GM18507 (cell line): Measurements from ENCODE around the gene ZNF521.

Source experiments
- DNase-seq: peaks from one replicate; pipeline ENCODE4 v3.0.0; 2011; ENCODE audit warnings: low read depth; ENCODE audit not compliant: insufficient read length; ENCODE audit errors: extremely low spot score
- FAIRE-seq: peaks from 2 replicates; lab custom pipeline; 2011; peaks lifted over from hg19 to GRCh38; lab: Jason Lieb, UNC

ZNF521 gene

DNA sequence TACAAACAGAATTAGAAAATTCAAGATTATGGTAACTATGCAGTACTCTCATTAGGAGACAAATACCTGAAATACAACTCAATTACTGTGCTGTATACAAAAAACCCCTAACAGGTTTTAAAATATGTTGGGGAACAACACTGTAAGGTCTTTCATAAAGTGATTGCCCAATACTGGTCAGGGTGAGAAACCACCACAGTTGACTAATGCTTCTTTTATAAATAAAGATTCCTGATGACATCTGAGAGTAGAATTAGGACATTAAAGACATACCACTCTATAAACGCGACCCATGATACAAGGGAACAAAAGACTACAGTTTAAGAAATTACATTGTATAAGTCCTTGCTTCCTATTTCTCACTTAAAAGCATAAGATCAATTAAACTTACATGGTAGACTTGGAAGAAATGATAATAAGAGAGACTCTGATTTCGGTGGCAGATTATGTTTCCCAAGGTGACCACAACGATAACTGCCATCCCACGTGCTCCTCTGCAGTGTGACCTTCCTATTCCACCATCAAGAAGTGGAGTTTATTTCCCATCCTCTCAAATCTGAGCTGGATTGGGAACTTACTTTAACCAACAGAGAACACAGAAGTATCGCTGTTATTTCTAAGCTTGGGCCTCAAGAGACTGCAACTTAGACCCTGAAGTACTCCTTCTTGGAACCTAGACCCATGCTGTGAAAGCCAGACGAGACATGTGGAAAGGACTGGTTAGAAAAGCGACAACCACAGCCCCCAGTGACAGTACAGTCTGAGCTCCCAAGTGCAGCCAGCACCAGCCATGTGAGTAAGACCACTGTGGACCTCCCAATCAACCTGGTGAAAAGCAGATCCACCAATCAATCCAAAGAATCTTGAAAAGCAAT is 52.3 kb downstream of the ZNF521 start:
- DNase-seq (no peak), FAIRE-seq (no peak)

DNA sequence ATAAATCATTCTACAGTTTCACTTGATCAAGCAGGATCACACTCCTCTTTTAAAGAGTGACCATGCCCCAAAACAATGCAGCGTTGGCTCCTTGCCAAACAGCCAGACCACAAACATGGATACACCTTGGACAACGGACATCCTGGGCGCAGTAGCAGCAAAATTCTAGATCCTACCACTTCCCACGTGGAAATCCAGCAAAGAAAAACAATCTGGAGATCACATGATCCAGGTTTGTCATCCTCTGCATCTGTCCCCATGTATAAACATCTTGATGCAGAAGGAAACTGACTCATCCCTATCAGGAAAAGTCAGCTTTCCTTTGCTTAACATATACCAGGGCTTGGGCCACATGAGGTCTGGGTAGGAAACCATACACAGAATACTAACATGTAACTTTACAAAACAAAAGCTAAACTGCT is 53.1 kb downstream of the ZNF521 start:
- no peak for DNase-seq
- no peak for FAIRE-seq

DNA sequence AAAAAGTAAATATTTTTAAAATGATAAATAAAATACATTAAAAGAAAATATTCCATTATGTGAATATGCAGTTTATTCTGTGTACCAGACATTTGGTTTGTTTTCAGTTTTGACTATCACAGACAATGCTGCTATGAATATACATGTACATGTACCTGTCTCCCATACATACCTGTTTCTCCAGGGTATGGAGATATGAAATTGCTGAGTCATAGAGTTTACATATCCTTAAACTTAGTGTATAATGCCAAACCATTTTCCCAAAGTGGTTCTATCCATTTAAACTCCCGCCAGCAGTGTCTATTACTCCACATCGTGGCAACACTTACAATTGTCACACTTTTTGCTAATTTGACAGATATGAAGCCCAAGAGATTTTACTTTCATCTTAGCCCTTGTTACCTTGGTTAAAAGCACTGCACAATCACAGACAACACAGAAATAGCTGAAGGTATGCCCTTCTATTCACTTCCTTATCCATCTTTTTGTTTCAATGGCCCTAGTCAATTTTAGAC is 56.3 kb downstream of the ZNF521 start:
- FAIRE-seq (no peak), DNase-seq (no peak)

DNA sequence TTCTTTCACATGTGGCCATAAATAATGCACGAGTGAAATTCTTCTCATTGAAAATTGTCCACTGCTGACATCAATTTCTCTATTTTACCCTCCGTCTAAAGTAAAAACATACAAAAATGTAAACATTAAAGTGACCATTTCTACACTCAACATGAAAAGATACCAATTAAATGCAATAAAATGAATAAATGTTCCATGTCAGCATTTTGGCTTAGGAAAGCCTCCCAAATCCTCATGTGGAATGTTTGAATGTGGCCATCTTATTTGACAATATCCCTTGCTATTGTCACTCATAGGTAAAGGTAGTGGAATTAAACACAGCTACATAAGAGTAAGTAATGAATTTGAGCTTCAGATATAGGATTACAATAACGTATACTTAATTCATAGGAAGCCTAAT is 60.8 kb downstream of the ZNF521 start:
- FAIRE-seq (no peak), DNase-seq (no peak)

DNA sequence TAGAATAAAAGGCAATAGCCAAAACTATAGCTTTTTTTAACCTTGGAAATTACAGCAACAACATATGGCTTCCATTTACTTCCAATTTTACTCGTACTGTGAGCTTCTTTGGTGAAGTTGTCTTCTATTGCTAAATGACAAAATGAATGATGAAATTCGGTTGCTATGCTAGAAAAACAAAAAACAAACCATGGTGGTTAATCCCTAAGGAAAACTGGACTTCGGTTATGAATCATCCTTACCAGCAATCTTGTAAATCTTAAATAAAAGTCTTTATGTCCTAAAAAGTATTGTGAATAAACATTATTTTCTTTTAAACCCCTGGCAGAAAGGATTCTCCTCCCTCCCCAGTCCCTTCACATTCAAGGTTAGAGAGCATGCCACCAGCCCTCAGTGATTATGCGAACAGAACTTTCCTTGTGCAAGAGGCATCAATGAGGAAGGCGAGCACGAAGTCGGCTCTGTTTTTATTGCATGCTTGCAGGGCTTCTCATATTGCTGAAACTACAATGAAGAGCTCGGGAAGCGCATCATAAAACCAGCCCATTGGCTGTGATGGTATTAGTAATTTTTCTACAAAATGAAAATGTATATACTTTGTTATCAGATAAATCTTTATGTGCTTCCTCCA is 62.9 kb downstream of the ZNF521 start:
- no peak for FAIRE-seq
- no peak for DNase-seq

DNA sequence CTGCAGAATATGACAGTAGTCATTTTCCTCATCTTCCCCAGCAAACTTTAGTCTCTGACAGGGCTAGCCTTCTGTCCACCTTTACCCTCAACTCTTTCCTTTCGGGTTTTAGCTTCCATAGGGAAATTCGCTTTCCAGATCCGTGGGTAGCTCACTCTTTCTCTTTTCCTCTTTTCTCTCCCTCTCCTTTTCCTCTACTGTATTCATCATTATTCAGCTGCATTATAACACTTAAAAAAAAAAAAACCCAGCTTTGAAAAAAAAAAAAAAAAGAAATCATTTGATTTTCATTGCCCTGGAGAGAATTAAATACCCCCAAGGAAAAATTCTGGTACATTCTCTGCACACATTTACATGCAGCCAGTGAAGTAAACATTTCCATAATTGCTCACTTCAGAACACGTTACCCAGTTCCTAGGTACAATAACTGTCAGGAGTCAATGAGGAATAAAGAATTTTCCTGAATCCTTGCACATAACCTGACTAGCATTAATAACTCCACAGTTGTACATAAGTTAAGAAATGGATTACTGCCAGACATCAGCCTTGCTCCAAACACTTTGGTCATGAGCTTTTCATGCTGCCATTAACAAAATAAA is 63.5 kb downstream of the ZNF521 start:
- FAIRE-seq = no peak
- DNase-seq = no peak

DNA sequence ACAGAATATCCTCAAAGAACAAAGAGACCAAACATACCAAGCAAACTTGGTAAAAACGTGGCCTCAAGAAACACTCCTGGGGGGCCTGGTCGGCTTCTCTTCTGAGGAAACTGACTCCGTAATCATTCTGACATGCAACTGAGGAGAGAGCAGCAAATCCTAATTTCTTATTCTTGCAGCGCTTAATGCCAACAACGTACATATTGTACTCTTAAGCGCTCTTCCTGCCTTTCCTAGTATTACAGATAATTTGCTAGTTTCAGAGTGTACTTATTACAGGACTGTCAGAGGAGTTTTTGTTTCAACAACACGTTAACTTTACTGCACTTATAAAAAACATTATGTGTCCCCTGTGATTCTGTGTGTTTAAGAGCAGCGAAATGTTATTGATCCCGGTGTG is 64.9 kb downstream of the ZNF521 start:
- DNase-seq = no peak
- FAIRE-seq = no peak

DNA sequence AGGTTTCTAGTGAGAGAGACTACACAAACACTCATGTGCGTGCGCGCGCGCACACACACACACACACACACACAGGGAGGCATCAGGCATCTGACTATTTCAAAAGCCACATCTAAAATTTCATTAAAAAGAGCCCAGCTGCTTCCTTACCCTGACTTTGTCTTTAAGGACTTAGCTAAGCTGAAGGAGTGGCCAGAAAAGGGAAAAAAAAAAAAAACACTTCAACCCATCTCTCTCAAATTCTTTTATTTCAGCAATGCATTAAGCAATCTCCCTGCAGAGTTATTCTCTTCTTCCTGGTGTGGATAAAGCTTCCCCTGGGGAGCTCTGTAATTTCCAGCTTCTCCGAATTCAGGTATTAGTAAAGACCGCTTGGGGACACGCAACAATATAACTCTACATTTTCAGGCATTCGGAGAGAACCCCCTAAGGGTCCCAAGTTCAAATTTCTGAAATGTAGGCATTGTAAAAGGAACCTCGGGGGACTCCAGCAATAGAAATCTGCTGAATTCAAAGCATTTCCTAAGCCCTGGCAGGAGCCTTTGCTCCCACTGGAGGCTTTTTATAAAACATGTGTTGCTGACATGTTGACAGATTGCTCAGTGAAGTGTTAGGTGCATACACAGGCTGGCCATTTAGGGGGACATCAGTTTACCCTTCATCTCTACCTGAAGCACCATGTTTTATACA is 67.0 kb downstream of the ZNF521 start:
- no peak for DNase-seq

DNA sequence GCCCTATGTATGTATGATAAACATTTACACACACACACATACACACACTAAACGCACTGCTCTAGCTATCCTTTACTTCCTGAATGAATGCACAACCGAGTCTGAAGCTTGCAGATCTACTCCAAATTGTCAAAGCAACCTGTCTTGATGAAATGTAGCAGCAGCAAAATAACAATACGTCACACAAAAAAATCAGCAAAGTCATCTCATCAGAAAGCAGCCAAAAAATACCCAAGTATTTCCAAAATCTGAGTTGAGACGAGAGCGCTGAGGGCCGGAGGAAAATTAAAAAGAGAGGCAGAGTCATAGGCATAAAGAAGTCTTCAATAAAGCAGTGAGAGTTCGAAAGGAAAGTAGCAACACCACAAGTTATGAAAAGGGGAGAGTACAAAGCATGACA is 67.7 kb downstream of the ZNF521 start:
- no peak for DNase-seq
- FAIRE-seq = no peak

More for the DNA sequence above, 67.0 kb downstream of the ZNF521 start:
- FAIRE-seq = no peak

DNA sequence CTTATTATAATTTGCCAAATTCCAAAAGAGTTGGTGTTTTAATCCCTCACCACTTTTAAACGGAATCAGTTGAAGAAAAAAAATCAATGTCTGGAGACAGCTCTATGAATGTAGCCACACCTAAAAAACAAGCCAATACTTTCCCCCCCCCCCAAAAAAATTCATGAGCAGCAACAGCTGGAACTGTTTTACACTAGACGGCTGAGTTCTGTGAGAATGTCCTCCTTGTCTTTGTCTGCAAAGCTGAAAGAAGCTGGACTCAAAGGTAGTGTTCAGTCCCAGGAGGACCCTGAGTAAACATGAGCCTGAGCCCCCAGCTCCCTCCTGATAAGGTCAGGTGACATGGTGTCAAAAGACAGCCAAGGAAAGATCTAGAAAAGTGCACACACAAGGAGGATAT is 68.2 kb downstream of the ZNF521 start:
- FAIRE-seq = no peak

DNA sequence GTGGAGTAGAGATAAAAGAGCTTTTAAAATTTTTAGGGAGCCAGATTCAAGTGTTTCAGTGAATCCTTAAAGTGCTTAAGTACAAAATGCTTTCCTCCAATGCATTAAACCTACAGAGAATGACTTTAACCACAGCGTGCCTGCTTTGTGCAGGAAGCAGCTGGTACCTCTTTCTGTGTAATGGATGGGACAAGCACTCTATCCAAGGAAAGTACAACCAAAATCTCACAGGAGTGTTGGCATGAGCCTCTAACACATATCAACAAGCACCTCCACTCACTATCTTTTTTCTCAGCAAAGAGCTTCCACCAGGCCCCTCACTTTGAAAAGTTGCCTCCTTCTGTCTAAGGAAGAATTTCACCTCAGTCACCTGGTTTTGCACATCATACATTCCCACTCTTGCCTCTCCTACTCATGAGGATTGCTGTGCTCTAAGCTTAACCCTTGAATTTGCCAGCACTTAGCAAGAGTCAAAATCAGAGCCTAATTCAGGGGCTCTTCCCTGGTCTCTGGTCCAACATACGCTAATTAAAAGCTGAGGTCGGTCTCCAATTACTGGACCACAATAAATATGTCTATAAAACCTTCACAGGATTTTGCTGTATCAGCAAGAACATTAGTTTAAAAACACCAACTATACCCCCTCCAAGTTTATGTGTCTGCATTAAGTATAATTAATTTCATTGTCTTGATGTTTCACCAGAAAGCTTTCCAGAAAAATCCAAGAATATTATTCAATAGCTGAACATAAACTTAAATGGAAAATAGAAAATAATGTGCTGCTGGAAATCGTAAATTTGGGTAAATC is 68.9 kb downstream of the ZNF521 start:
- FAIRE-seq = no peak
- no peak for DNase-seq

More for the DNA sequence above, 68.2 kb downstream of the ZNF521 start:
- no peak for DNase-seq

DNA sequence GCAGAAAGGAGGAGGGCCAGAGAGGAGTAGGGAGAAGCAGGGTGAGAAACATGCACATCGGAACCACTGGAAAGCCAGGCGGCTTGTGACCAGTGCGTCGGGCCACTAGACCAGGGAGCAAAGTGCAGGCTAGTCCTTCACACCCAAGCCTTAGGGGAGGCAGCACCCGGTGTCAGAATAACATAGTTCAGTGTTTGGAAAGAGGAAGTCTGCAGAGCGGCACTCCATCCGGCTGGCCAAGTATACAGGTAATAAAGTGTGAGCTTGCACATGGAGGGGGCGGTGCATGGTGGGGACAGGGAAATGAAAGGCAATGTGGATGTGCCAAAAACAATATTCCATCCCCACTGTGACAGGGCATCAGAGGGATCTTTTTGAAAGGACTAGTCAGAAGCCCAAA is 69.7 kb downstream of the ZNF521 start:
- FAIRE-seq (no peak), DNase-seq (no peak)

DNA sequence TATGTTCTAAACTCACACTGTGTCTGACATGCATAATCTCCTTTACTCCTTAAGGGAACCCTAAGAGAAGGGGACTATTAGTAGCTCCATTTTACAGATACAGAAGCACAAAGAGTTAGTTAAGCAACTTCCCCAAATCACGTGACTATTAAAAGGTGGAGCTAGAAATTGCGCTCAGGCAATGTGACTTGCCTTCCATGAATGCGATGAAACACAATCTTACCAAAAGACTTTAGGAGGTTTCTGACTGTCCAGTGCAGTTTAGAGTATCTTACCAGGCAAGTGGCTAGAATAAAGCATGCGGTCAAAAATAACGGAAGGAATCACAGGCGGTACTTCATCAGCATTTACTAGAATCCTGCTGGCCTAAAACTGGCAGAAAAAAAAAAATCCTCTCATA is 70.4 kb downstream of the ZNF521 start:
- DNase-seq = no peak
- no peak for FAIRE-seq

DNA sequence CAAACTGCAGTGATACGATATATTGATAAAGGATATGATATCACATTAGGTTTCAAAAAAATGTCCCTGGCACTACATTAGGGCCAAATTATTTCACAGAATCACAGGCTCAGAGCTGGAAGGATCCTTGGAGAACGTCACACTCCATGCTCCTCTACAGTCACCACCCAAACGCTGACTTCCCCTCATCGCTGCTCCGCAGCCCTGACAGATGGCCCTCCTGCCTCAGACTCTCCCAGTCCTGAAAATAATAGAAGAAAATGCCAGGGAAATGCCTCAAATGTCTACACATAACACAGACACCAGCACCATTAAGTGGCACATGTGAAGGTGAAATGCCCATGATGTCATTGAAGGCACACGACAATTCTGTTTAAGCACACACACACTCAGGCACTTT is 72.0 kb downstream of the ZNF521 start:
- FAIRE-seq = no peak
- no peak for DNase-seq

DNA sequence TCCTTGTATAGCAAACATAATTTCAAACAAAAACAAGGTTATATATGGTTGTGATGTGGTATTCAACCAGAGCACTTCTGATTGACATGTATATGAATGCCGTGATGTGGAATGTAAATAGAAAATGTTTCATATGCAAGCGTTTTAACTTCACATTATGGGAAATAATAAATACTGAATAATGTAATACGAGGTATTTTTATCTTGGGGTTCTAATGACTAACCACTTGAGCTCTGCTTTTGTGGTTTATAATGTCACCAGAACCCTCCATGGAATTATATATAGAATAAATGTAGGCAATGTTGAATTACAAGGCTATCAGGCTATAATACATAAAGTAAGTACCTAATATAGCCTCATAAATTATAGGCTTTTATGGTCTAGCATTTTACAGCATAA is 72.4 kb downstream of the ZNF521 start:
- FAIRE-seq = no peak
- DNase-seq = no peak

DNA sequence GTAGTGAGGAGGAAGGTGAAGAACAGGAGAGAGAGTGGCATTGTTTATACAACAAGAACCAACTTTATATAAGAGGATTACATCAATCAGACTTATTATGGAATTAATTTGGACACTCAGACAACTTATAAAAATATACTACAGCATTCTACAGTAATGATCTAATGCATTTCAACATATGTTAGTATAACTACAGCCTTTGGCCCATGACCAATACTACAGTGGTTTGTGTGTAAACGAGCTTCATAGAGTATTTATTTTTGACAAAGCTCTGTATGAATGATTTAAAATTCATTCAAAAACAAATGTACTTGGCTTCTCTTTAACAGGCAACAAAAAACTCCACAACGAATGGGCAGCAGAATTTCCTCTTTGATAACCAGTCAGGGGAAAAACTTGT is 72.8 kb downstream of the ZNF521 start:
- no peak for DNase-seq

DNA sequence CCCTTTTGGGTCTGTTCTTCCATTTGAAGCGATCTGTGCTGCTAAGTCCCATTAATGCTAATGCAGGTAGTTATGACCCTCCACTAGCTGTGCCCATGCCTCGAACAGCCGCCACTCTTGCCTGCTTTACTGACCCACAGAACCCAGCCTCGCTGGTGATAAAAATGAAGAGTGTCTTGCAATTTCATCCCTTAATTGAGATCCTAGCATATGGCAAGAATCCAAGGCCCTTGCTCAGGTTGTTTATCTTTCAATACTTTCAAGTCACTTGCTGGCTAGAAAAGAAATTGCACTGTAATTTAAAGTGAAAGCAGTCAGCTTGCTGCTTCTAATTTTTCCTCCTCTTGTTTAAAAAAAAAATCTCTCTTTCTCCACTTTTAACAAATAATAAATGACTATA is 73.6 kb downstream of the ZNF521 start:
- no peak for DNase-seq
- FAIRE-seq = no peak

More for the DNA sequence above, 72.8 kb downstream of the ZNF521 start:
- FAIRE-seq = no peak

DNA sequence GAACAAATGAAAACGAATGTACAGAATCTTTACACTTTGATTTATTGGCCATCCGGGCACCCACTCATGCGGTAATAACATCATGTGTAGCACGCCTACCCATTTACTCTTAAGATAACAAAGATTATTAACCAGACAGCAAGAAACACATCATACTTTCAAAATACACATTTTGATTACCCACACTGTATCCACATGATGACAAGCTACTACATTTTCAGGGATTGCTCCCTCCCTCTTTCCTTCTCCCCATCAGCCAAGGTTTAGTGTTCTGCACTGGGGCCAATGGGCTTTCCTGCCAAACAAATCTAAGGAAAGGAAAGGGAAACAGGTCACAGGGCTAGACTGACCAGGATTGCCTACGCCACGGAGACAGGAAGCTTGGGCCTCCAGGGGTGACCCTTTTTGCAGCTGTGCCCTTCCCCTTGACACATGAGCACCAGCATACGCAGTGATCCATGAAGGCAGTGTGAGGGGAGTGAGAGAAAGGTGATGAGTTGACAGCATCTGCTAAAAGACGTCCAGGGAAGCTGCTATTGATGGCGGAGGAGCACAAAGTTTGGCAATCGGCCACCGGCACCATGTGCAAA is 76.5 kb downstream of the ZNF521 start:
- no peak for FAIRE-seq
- DNase-seq = no peak

DNA sequence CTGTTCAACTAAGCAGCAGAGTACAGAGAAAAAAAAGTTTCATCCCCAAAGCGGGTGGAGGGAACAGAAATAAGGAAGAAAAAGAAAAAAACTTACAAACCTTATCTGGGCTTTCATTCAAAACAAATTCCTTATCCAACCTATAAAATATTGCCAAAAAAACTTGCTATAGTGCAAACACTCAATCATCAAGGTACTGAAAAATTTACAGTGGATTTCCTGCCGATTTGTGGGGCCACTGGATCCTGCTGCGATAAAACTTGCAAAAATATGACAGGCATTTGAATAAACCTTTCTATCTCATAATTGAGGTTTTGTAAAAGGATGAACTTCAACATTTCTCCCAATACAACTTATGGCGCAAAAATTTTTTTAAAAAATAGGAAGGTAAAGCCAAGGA is 77.0 kb downstream of the ZNF521 start:
- FAIRE-seq (no peak), DNase-seq (no peak)
